Measurements from ENCODE around the gene SPAG5.

DNA sequence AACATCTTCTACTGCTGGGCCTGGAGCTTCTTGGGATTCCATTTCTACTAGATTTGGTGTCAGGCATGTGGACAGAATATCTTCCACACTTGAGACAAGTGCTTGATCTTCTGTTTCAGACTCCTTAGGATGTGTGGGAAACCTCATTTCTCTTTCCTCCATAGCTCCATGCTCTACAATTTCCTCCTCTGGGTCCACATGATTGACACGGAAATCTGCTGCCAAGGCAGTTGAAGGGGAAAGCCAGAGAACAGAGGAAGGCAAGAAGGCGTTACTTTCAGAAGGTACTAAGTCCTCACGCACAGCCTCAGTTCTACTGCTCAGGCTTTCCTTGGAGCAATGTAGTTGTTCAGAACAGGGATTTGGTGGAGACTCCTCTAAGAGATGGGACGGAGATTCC, 6.6 kb downstream of the SPAG5 start:
- TF ChIP-seq, protein P1, sequence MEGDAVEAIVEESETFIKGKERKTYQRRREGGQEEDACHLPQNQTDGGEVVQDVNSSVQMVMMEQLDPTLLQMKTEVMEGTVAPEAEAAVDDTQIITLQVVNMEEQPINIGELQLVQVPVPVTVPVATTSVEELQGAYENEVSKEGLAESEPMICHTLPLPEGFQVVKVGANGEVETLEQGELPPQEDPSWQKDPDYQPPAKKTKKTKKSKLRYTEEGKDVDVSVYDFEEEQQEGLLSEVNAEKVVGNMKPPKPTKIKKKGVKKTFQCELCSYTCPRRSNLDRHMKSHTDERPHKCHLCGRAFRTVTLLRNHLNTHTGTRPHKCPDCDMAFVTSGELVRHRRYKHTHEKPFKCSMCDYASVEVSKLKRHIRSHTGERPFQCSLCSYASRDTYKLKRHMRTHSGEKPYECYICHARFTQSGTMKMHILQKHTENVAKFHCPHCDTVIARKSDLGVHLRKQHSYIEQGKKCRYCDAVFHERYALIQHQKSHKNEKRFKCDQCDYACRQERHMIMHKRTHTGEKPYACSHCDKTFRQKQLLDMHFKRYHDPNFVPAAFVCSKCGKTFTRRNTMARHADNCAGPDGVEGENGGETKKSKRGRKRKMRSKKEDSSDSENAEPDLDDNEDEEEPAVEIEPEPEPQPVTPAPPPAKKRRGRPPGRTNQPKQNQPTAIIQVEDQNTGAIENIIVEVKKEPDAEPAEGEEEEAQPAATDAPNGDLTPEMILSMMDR (IDR thresholded peaks at IDR 0.05) = no peak
- TF ChIP-seq POLR2A (IDR thresholded peaks at IDR 0.05) (no peak), POLR2AphosphoS5 (IDR thresholded peaks at IDR 0.05; ENCODE audit: insufficient read depth in 1 of 2, low read depth in 1 of 2) (no peak)
